ENCODE data around the gene SLIT3.

DNA sequence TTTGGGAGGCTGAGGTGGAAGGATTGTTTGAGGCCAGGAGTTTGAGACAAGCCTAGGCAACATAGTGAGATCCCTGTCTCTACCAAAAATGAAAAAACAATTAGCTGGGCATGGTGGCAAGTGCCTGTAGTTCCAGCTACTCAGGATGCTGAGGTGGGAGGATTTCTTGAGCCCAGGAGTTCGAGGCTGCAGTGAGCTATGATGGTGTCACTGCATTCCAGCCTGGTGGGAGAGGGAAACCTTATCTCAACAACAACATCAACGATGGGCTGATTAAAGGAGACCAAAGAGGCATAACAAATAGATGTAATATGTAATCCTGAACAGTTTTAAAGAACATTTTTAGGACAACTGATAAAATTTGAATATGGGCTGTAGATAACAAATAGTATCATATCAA lies 687.5 kb downstream of the SLIT3 start:
- TF ChIP-seq, protein P1, sequence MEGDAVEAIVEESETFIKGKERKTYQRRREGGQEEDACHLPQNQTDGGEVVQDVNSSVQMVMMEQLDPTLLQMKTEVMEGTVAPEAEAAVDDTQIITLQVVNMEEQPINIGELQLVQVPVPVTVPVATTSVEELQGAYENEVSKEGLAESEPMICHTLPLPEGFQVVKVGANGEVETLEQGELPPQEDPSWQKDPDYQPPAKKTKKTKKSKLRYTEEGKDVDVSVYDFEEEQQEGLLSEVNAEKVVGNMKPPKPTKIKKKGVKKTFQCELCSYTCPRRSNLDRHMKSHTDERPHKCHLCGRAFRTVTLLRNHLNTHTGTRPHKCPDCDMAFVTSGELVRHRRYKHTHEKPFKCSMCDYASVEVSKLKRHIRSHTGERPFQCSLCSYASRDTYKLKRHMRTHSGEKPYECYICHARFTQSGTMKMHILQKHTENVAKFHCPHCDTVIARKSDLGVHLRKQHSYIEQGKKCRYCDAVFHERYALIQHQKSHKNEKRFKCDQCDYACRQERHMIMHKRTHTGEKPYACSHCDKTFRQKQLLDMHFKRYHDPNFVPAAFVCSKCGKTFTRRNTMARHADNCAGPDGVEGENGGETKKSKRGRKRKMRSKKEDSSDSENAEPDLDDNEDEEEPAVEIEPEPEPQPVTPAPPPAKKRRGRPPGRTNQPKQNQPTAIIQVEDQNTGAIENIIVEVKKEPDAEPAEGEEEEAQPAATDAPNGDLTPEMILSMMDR (IDR thresholded peaks at IDR 0.05; ENCODE audit: borderline replicate concordance, extremely low read depth, low read length, poor library complexity, severe bottlenecking): no peak
- TF ChIP-seq EZH2 (IDR thresholded peaks at IDR 0.05; ENCODE audit: borderline replicate concordance, low read depth, low read length, severe bottlenecking): no peak

All from DND-41 (cell line).